GM21360 (cell line): ENCODE results near the gene PLCB2.

Experiments
- ATAC-seq: cut with Tn5 transposase; IDR thresholded peaks from one replicate; pipeline ENCODE4 v1.9.1; 2021; ENCODE audit warnings: mild to moderate bottlenecking, moderate library complexity; ENCODE audit not compliant: unreplicated experiment

Gene PLCB2

GRCh38 chr15:40342416-40343320 is 34.9 kb upstream of the PLCB2 start:
- no peak for ATAC-seq

- no peak for ATAC-seq
Measured at GRCh38 chr15:40340740-40341400, 33.1 kb upstream of the PLCB2 start, which contains the start of gene CCDC9B. TSS of gene CCDC9B (minus strand) at chr15:40340939. CDS start at chr15:40340819, 120 bp downstream.

GRCh38 chr15:40340038-40340739 is 32.5 kb upstream of the PLCB2 start:
- no peak for ATAC-seq

- no peak for ATAC-seq
Measured at GRCh38 chr15:40339621-40339945, 31.8 kb upstream of the PLCB2 start.

GRCh38 chr15:40338921-40339620 is 31.3 kb upstream of the PLCB2 start:
- no peak for ATAC-seq

- no peak for ATAC-seq
Measured at GRCh38 chr15:40338041-40338657, 30.4 kb upstream of the PLCB2 start.

DNA sequence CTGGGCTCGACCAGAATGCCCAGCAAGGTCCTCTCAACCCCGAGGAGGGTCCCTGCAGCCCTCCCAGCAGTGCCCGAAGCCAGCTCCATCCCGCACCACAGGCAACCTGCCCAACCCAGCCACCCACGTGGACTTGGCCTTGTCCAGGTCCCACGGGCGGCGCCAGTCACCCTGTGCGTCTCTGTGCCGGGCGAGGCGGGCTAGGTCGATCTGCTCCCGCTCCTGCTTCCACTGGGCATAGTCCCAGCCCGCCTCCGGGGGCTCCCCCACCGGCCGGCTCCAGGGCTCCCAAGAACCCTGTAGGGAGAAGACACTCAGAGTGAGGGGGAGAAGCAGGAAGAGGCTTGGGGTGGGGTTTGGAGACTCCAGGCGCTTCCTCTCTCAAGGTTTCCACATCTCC is 29.9 kb upstream of the PLCB2 start:
- ATAC-seq: no peak

DNA sequence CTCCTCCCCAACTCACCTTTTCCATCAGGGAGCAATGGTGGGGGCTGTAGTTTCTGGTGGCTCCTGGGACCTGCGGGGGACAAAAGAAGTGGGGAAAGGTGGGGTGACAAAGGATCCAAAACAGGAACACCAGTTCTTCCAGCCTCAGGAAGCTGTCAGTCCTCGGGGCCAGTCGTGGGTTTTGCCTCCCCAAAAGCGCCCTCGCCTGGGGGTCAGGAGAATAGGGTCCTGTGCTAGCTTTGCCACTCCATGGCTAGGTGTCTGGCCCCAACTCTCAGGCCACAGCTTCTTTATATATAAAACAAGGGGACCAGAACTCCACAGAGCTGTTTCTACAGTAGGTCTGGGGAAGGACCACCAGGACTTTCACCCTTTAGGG is 29.0 kb upstream of the PLCB2 start:
- ATAC-seq: no peak

DNA sequence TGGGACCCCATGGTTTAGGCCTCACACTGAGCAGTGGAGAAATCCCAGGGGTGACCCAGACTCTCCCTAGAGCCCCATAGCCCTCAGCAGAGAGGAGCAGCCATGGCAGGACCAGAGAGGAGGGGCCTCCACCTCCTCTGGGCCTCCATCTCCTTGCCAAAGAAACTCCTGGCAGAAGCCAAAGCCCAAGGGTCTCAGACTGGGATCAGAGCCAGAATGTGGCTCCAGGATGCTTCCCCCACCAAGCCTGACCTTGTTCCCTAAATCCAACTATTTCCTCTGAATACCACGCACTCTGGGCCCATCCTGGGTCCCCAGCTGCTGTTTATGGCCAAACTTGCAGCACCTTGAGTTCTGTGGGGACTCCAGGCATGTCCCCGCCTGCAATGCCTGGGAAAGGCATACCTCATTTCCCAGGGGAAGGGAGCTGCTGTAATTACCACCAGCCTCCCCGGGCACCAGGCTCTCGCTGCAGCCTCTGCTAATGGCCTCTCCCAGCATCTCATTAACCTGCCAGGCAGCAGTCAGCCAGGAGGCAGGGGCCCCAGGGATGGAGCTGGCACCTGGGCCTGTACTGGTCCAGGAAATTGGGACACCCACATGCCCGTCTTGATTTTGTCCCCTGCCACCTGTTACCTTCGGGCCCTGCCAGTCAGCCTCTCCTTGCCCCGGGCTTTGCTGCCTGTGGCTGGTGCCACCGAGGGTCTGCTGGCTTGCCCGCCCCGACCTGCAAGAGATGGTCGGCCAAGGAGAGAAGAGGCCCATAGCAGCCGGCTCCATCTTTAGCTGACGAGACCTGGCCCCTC is 28.4 kb upstream of the PLCB2 start:
- no peak for ATAC-seq

DNA sequence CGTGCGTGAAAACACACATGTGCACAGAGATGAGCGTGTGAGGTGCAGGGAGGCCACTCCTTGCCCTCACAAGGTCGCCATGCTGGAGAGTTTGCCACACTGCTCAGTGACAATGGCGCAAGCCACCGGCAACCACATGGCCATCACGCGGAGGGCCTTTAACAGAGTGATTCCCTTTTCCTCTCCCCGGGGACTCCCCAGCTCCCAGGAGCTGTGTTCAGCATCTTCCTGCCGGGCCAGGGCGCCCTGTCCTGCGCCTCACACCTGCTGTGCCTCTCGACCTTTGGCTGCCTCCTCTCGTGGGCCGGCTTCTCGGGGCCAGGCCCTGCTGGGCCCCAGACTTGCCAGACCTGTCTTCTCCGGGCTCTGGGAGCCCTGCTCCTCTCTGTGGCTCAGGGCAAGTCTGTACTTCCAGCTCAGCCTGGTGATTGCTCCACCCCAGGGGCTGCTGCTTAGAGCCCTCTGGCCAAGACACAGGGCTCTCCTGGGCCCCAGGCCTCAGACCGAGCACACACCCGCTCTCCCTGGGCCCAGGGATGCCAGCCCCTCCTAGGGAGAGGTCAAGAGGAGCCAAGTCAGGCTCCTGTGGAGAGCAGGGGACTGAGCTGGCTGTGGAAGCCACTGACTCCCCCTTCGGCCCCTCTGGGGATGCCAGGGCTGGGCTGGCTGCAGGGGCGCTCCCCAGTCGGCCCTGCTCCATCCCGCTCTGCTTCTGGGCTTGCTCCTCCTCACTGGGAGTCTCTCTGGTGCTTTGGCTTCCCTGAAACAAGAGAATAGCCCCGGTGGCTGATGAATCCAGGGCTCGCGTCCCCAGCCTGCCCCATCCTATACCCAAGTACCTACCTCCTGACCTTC is 27.4 kb upstream of the PLCB2 start:
- no peak for ATAC-seq

- no peak for ATAC-seq
Measured at GRCh38 chr15:40334541-40334940, 26.8 kb upstream of the PLCB2 start.

- ATAC-seq: no peak
Measured at GRCh38 chr15:40333922-40334492, 26.3 kb upstream of the PLCB2 start.

GRCh38 chr15:40332113-40332781 is 24.5 kb upstream of the PLCB2 start:
- no peak for ATAC-seq

- no peak for ATAC-seq
Measured at GRCh38 chr15:40331637-40332036, 23.9 kb upstream of the PLCB2 start.

- no peak for ATAC-seq
Measured at GRCh38 chr15:40331026-40331425, 23.3 kb upstream of the PLCB2 start.

GRCh38 chr15:40330368-40330836 is 22.7 kb upstream of the PLCB2 start:
- ATAC-seq: no peak

- ATAC-seq: no peak
Measured at GRCh38 chr15:40329804-40330203, 22.1 kb upstream of the PLCB2 start.

- no peak for ATAC-seq
Measured at GRCh38 chr15:40328751-40329150, 21.0 kb upstream of the PLCB2 start.
